Measurements from ENCODE around the gene BSG.

GRCh38 chr19:536031-536880 is 36.1 kb upstream of the BSG start:
- TF ChIP-seq CTCF (conservative IDR thresholded peaks at IDR 0.05 in 1 of 2, IDR thresholded peaks at IDR 0.05 in 1 of 2; ENCODE audit: extremely low read depth in 1 of 2, insufficient read depth in 1 of 2, low read depth in 1 of 2, low read length in 2 of 2) (no peak), EZH2 (IDR thresholded peaks at IDR 0.05; ENCODE audit: borderline replicate concordance, low read length) (no peak)
